HepG2 (cell line): ENCODE data around the gene MTMR3. TPM values are rescaled to one million over a fixed set of nuclear protein-coding genes. Genes with fewer than 3 reads are reported as not detected.

Experiments used
- ARID2 ChIP-seq: sonication (generic); formaldehyde crosslinking; IDR thresholded peaks from 2 replicates; pipeline ENCODE4 v1.8.1; 2022; ENCODE audit warnings: mild to moderate bottlenecking, missing genetic modification reagents, borderline replicate concordance
- BORCS8-MEF2B ChIP-seq: sonication (generic); formaldehyde crosslinking; IDR thresholded peaks from 2 replicates; pipeline ENCODE4 v1.8.0; 2022; ENCODE audit warnings: mild to moderate bottlenecking, missing genetic modification reagents
- KDM1A ChIP-seq: IDR thresholded peaks from 2 replicates; pipeline ENCODE4 v1.6.1; 2016; ENCODE audit warnings: missing compliant biosample characterization
- MAF1 ChIP-seq: sonication (generic); formaldehyde crosslinking; IDR thresholded peaks from 2 replicates; pipeline ENCODE4 v1.5.0; 2020; ENCODE audit warnings: missing genetic modification reagents, borderline replicate concordance
- NFE2L1 ChIP-seq: sonication (generic); formaldehyde crosslinking; IDR thresholded peaks from 2 replicates; pipeline ENCODE4 v1.4.0; 2020; ENCODE audit warnings: missing genetic modification reagents, mild to moderate bottlenecking, borderline replicate concordance
- PRDM10 ChIP-seq: sonication (generic); formaldehyde crosslinking; IDR thresholded peaks from 2 replicates; pipeline ENCODE4 v1.4.0; 2020; ENCODE audit warnings: low read depth, missing genetic modification reagents
- SKI ChIP-seq: fragments of 450-650 bp; IDR thresholded peaks from one replicate; pipeline ENCODE4 v1.6.1; 2018; ENCODE audit warnings: mild to moderate bottlenecking; ENCODE audit not compliant: partially characterized antibody
- SRY ChIP-seq: sonication (generic); formaldehyde crosslinking; IDR thresholded peaks from 2 replicates; pipeline ENCODE4 v1.8.0; 2022; ENCODE audit warnings: mild to moderate bottlenecking, missing genetic modification reagents
- WIZ ChIP-seq: sonication (generic); formaldehyde crosslinking; IDR thresholded peaks from 2 replicates; pipeline ENCODE4 v1.5.1; 2020; ENCODE audit warnings: mild to moderate bottlenecking, missing genetic modification reagents
- YY1 ChIP-seq: IDR thresholded peaks from 2 replicates; pipeline ENCODE4 v1.6.1; 2011; ENCODE audit warnings: low read length, low read depth, moderate library complexity, mild to moderate bottlenecking; ENCODE audit not compliant: insufficient read depth, insufficient replicate concordance
- ZBTB4 ChIP-seq: sonication (generic); formaldehyde crosslinking; IDR thresholded peaks from 2 replicates; pipeline ENCODE4 v1.4.0; 2020; ENCODE audit warnings: missing genetic modification reagents, mild to moderate bottlenecking, borderline replicate concordance
- ZBTB8A ChIP-seq: sonication (generic); formaldehyde crosslinking; IDR thresholded peaks from 2 replicates; pipeline ENCODE4 v1.4.0; 2020; ENCODE audit warnings: mild to moderate bottlenecking, low read depth, missing genetic modification reagents, borderline replicate concordance
- ZNF12 ChIP-seq: sonication (generic); formaldehyde crosslinking; IDR thresholded peaks from 2 replicates; pipeline ENCODE4 v1.5.0; 2020; ENCODE audit warnings: missing genetic modification reagents
- ZNF652 ChIP-seq: IDR thresholded peaks from 2 replicates; pipeline ENCODE4 v1.6.1; 2016; ENCODE audit warnings: low read depth, borderline replicate concordance
- ZNF670 ChIP-seq: sonication (generic); formaldehyde crosslinking; IDR thresholded peaks from 2 replicates; pipeline ENCODE4 v1.8.0; 2022; ENCODE audit warnings: mild to moderate bottlenecking, missing genetic modification reagents, borderline replicate concordance
- ZNF850 ChIP-seq: sonication (generic); formaldehyde crosslinking; conservative IDR thresholded peaks from 2 replicates; pipeline ENCODE4 v1.9.0; 2021; ENCODE audit warnings: mild to moderate bottlenecking, missing genetic modification reagents
- ZSCAN29 ChIP-seq: sonication (generic); formaldehyde crosslinking; conservative IDR thresholded peaks from 2 replicates; pipeline ENCODE4 v1.4.0; 2020; ENCODE audit warnings: mild to moderate bottlenecking, missing genetic modification reagents
- polyA plus RNA-seq, 8 experiments: library from polyadenylated mRNA; depleted of rRNA in 3 of 8; stranded (reverse) in 7 of 8; unstranded in 1 of 8; fragments of >200 nt; fragmentation: Illumina TruSeq in 4 of 8; extraction: Trizol in 4 of 8; gene quantifications; 2 replicates each; pipeline versions ENCODE4 v1.2.1 to v1.2.3, GENCODE V29; 2011 to 2016; ENCODE audit warnings: low read depth in 4 of 8, missing spikeins in 1 of 8, mixed read lengths in 1 of 8; ENCODE audit not compliant: insufficient read depth in 1 of 8
- total RNA-seq, 5 experiments: library from RNA; depleted of rRNA; stranded (reverse); fragments of >200 nt; fragmentation: Illumina TruSeq; extraction: Trizol; gene quantifications; 2 replicates each; pipeline ENCODE4 v1.2.3, GENCODE V29; 2016; ENCODE audit warnings: low read depth in 1 of 5
- TF ChIP-seq, protein P1 (sequence below): sonication (generic); formaldehyde crosslinking; IDR thresholded peaks from 2 replicates; pipeline ENCODE4 v1.5.0; 2020; ENCODE audit warnings: missing genetic modification reagents
- TF ChIP-seq, protein P2 (sequence below): IDR thresholded peaks from 2 replicates; pipeline ENCODE4 v1.6.1; 2016; ENCODE audit warnings: control low read depth
- TF ChIP-seq, protein P3 (sequence below): IDR thresholded peaks from 2 replicates; pipeline ENCODE4 v1.6.1; 2016; ENCODE audit warnings: mild to moderate bottlenecking, missing biosample characterization, missing genetic modification reagents

Gene MTMR3
- total and polyA plus RNA-seq, 2 of the 13 experiments (the other 11 are each of a cell fraction or from before 2014, with no cell fraction given), result 12.6 to 24.8 TPM

- no peak for TF ChIP-seq KDM1A
- TF ChIP-seq, protein P1, sequence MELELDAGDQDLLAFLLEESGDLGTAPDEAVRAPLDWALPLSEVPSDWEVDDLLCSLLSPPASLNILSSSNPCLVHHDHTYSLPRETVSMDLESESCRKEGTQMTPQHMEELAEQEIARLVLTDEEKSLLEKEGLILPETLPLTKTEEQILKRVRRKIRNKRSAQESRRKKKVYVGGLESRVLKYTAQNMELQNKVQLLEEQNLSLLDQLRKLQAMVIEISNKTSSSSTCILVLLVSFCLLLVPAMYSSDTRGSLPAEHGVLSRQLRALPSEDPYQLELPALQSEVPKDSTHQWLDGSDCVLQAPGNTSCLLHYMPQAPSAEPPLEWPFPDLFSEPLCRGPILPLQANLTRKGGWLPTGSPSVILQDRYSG (CRISPR knock-in tag), result no peak
- TF ChIP-seq, protein P2, sequence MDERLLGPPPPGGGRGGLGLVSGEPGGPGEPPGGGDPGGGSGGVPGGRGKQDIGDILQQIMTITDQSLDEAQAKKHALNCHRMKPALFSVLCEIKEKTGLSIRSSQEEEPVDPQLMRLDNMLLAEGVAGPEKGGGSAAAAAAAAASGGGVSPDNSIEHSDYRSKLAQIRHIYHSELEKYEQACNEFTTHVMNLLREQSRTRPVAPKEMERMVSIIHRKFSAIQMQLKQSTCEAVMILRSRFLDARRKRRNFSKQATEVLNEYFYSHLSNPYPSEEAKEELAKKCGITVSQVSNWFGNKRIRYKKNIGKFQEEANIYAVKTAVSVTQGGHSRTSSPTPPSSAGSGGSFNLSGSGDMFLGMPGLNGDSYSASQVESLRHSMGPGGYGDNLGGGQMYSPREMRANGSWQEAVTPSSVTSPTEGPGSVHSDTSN (CRISPR knock-in tag), result no peak
- TF ChIP-seq ZBTB4, result no peak
- TF ChIP-seq ZNF652 (CRISPR knock-in tag), result no peak
- TF ChIP-seq SRY (CRISPR knock-in tag), result no peak
- TF ChIP-seq WIZ, result no peak
- TF ChIP-seq SKI, result peak; percentile 61
- TF ChIP-seq YY1, result peak; percentile 92
- TF ChIP-seq, protein P3, sequence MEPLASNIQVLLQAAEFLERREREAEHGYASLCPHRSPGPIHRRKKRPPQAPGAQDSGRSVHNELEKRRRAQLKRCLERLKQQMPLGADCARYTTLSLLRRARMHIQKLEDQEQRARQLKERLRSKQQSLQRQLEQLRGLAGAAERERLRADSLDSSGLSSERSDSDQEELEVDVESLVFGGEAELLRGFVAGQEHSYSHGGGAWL, result peak; percentile 68
- no peak for TF ChIP-seq ZBTB8A (CRISPR knock-in tag)
- TF ChIP-seq MAF1, result 0 out of 2 replicates have a peak, but pooled peaks have one; percentile 59
- TF ChIP-seq ZNF850 (CRISPR knock-in tag), result no peak
- no peak for TF ChIP-seq ZNF12 (CRISPR knock-in tag)
- TF ChIP-seq NFE2L1 (CRISPR knock-in tag), result no peak
- 0 out of 2 replicates have a peak, but pooled peaks have one; percentile 54 for TF ChIP-seq ARID2 (CRISPR knock-in tag)
- no peak for TF ChIP-seq ZSCAN29 (CRISPR knock-in tag)
- 0 out of 2 replicates have a peak, but pooled peaks have one; percentile 21 for TF ChIP-seq BORCS8-MEF2B
- TF ChIP-seq PRDM10 (CRISPR knock-in tag), result no peak
- TF ChIP-seq ZNF670 (CRISPR knock-in tag), result no peak
Observed at GRCh38 chr22:29883045-29883774, at the start of gene MTMR3 (continued).
